ENCODE measurements around the gene PTPA. TPM values are rescaled to one million over a fixed set of nuclear protein-coding genes. Genes with fewer than 3 reads are reported as not detected.

The PTPA gene
- total and polyA plus RNA-seq, 9 of the 15 experiments (the other 6 are each of a cell fraction or from before 2014, with no cell fraction given) = 1.7 to 121 (median 72.6) TPM

DNA sequence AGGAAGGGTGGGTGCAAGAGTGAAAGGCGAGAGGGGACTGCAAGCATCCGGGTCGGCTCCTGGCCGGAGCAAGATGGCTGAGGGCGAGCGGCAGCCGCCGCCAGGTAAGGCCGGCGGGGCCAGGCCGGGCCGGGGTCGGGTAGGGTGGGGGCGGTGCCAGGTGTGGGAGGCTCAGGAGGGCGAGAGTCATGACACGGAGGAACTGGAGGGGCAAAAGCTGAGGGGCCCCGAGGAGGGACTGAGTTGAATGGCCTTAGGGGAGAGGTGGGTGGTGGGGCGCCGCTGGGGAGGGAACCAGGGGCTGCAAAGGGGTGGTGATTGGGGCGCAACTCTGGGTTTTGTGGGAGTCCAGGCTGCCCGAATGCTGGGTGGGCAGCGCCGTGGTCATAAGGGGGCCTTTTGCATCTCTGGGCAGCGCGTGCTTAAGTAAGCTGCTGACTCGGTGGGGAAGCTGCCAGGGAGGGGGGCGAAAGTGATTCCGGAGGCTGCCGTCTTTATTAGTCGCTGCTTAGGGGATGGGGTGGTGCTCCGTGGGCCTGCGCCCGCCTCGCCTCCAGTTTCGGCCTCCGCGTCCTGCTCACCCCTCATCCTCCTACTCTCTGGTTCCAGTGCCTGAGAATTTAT, 425 bp downstream of the PTPA start (continued):
- TF ChIP-seq YY1 (IDR thresholded peaks at IDR 0.05; ENCODE audit: borderline replicate concordance in 1 of 3, control insufficient read depth in 1 of 3, extremely low read depth in 1 of 3, insufficient read depth in 3 of 3, insufficient read length in 1 of 3, insufficient replicate concordance in 2 of 3, low read depth in 1 of 3, low read length in 2 of 3) = peak in 1 of 3 experiments; percentile 2
- TF ChIP-seq, protein P1, sequence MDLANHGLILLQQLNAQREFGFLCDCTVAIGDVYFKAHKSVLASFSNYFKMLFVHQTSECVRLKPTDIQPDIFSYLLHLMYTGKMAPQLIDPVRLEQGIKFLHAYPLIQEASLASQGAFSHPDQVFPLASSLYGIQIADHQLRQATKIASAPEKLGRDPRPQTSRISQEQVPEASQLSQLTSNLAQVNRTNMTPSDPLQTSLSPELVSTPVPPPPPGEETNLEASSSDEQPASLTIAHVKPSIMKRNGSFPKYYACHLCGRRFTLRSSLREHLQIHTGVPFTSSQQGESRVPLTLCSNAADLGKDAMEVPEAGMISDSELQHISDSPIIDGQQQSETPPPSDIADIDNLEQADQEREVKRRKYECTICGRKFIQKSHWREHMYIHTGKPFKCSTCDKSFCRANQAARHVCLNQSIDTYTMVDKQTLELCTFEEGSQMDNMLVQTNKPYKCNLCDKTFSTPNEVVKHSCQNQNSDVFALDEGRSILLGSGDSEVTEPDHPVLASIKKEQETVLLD (IDR thresholded peaks at IDR 0.05) = no peak
- peak in 1 of 2 experiments; percentile 47; a peak in 1 of 4 replicates for TF ChIP-seq MAZ (CRISPR knock-in tag; conservative IDR thresholded peaks at IDR 0.05 in 1 of 2, IDR thresholded peaks at IDR 0.05 in 1 of 2)
- no peak for TF ChIP-seq GABPB2 (CRISPR knock-in tag; conservative IDR thresholded peaks at IDR 0.05)
- no peak for TF ChIP-seq STAG1 (CRISPR knock-in tag; IDR thresholded peaks at IDR 0.05; ENCODE audit: borderline replicate concordance)
- no peak for TF ChIP-seq ARHGAP35 (IDR thresholded peaks at IDR 0.05; ENCODE audit: partially characterized antibody)
- TF ChIP-seq ZFX (CRISPR knock-in tag; IDR thresholded peaks at IDR 0.05) = peak; percentile 61; the same call in 1 of the 2 replicates
- no peak for TF ChIP-seq ETS2 (tag; IDR thresholded peaks at IDR 0.05; ENCODE audit: borderline replicate concordance, poor library complexity, severe bottlenecking)
- no peak; the same call in 1 of the 2 replicates for TF ChIP-seq POLR2A (conservative IDR thresholded peaks at IDR 0.05)
- no peak for TF ChIP-seq ZNF184 (CRISPR knock-in tag; IDR thresholded peaks at IDR 0.05)
- no peak for TF ChIP-seq MEF2D (tag; conservative IDR thresholded peaks at IDR 0.05; ENCODE audit: low read depth)
- TF ChIP-seq SIN3B (IDR thresholded peaks at IDR 0.05; ENCODE audit: low read depth) = no peak
- TF ChIP-seq TAF7 (tag; IDR thresholded peaks at IDR 0.05) = peak; percentile 88
- peak; percentile 33; the same call in 1 of the 2 replicates for TF ChIP-seq EGR1 (conservative IDR thresholded peaks at IDR 0.05)
- no peak for TF ChIP-seq ID3 (CRISPR knock-in tag; IDR thresholded peaks at IDR 0.05)
- TF ChIP-seq ID3 (tag; IDR thresholded peaks at IDR 0.05) = no peak
- TF ChIP-seq TAF1 (IDR thresholded peaks at IDR 0.05; ENCODE audit: control insufficient read depth, extremely low read depth, insufficient read depth, low read length, severe bottlenecking) = peak; percentile 5
- TF ChIP-seq MBD1 (CRISPR knock-in tag; IDR thresholded peaks at IDR 0.05) = no peak
- TF ChIP-seq PHTF2 (CRISPR knock-in tag; IDR thresholded peaks at IDR 0.05) = no peak
- TF ChIP-seq ZNF140 (CRISPR knock-in tag; IDR thresholded peaks at IDR 0.05) = no peak
- no peak for TF ChIP-seq E2F5 (CRISPR knock-in tag; IDR thresholded peaks at IDR 0.05)
- 0 out of 4 replicates have a peak, but pooled peaks of 1 of the 2 experiments have one; percentile 19 for TF ChIP-seq MLLT1 (IDR thresholded peaks at IDR 0.05)
